H1 (cell line): ENCODE results near the gene VPS18. TPM values are rescaled to one million over a fixed set of nuclear protein-coding genes. Genes with fewer than 3 reads are reported as not detected.

Experiments used
- CTCF ChIA-PET: fragments of 300-600 bp; sonication (Branson Sonifier 250); formaldehyde crosslinking; loops from one replicate; lab custom pipeline; 2021; ENCODE audit not compliant: partially characterized antibody; lab: Charles Lee
- POLR2A ChIA-PET: fragments of 300-600 bp; sonication (Branson Sonifier 250); formaldehyde crosslinking; loops from one replicate; lab custom pipeline; 2021; ENCODE audit warnings: inconsistent platforms; ENCODE audit not compliant: partially characterized antibody; lab: Charles Lee
- DNase-seq, 2 experiments: peaks; one replicate each; pipeline versions ENCODE4 v3.0.0 to v3.0.0-alpha.2; 2010 to 2022; ENCODE audit warnings: low spot score in 2 of 2, low read depth in 1 of 2, mixed read lengths in 1 of 2
- FAIRE-seq: peaks from 2 replicates; lab custom pipeline; 2011; peaks lifted over from hg19 to GRCh38; lab: Jason Lieb, UNC
- H2AFZ ChIP-seq: 2 replicates; pipeline ENCODE4 v1.8.1; 2012; ENCODE audit warnings: low read length, inconsistent platforms
- H2AK5ac ChIP-seq: 2 replicates; pipeline ENCODE4 v1.6.1; 2013; ENCODE audit warnings: low read depth, low read length
- H2BK120ac ChIP-seq: replicated peaks from 2 replicates; pipeline ENCODE3; 2013; ENCODE audit warnings: low read depth, low read length, inconsistent platforms
- H2BK12ac ChIP-seq: 2 replicates; pipeline ENCODE4 v1.6.1; 2013; ENCODE audit warnings: low read depth, low read length
- H2BK15ac ChIP-seq: 2 replicates; pipeline ENCODE4 v1.6.1; 2013; ENCODE audit warnings: low read length
- H2BK20ac ChIP-seq: 2 replicates; pipeline ENCODE4 v1.6.1; 2013; ENCODE audit warnings: low read length
- H2BK5ac ChIP-seq: 2 replicates; pipeline ENCODE4 v1.6.1; 2013; ENCODE audit warnings: low read depth, low read length
- H3K14ac ChIP-seq: 2 replicates; pipeline ENCODE4 v1.6.1; 2013; ENCODE audit warnings: inconsistent platforms; ENCODE audit not compliant: insufficient read length
- H3K18ac ChIP-seq: 2 replicates; pipeline ENCODE4 v1.6.1; 2013; ENCODE audit warnings: low read length; ENCODE audit errors: extremely low read depth
- H3K23ac ChIP-seq: 2 replicates; pipeline ENCODE4 v1.6.1; 2013; ENCODE audit warnings: inconsistent platforms; ENCODE audit not compliant: insufficient read length
- H3K23me2 ChIP-seq: 2 replicates; pipeline ENCODE4 v1.6.1; 2013; ENCODE audit warnings: low read depth, low read length
- H3K27ac ChIP-seq: 2 replicates; pipeline ENCODE4 v1.6.1; 2011; ENCODE audit warnings: low read depth, low read length, inconsistent platforms
- H3K27me3 ChIP-seq, 4 experiments: replicated peaks in 1 of 4; 1 replicate in 1 of 4; 2 replicates in 3 of 4; pipeline versions ENCODE4 v1.6.1 to v1.8.1; 2011 to 2013; ENCODE audit warnings: low read length in 3 of 4, mild to moderate bottlenecking in 3 of 4, inconsistent platforms in 2 of 4, mixed read lengths in 2 of 4, moderate library complexity in 1 of 4; ENCODE audit not compliant: control insufficient read depth in 3 of 4, insufficient read depth in 3 of 4; ENCODE audit errors: extremely low read depth in 1 of 4
- H3K36me3 ChIP-seq, 4 experiments: 2 replicates each; pipeline versions ENCODE4 v1.6.1 to v1.8.1; 2011 to 2013; ENCODE audit warnings: mild to moderate bottlenecking in 4 of 4, low read length in 3 of 4, moderate library complexity in 2 of 4, control low read depth in 1 of 4, inconsistent platforms in 1 of 4; ENCODE audit not compliant: insufficient read depth in 4 of 4, control insufficient read depth in 2 of 4
- H3K4ac ChIP-seq: replicated peaks from 2 replicates; pipeline ENCODE3; 2013; ENCODE audit warnings: low read length, low read depth, mixed read lengths, inconsistent platforms; ENCODE audit not compliant: insufficient read length
- H3K4me1 ChIP-seq, 4 experiments: replicated peaks in 1 of 4; 1 replicate in 1 of 4; 2 replicates in 3 of 4; pipeline versions ENCODE4 v1.6.1 to v1.8.1; 2011 to 2013; ENCODE audit warnings: low read length in 3 of 4, inconsistent platforms in 2 of 4, mixed read lengths in 1 of 4; ENCODE audit not compliant: insufficient read depth in 4 of 4, control insufficient read depth in 3 of 4
- H3K4me2 ChIP-seq, 2 experiments: 2 replicates each; pipeline versions ENCODE4 v1.6.1 to v1.8.1; 2011 to 2013; ENCODE audit warnings: low read depth in 2 of 2, low read length in 2 of 2, control low read depth in 1 of 2, inconsistent platforms in 1 of 2, mild to moderate bottlenecking in 1 of 2; ENCODE audit not compliant: insufficient read depth in 1 of 2
- H3K4me3 ChIP-seq, 4 experiments: fragments of 200-600, 300-600 bp in 1 of 4; sonication (generic), shearing (Covaris generic), sonication (Bioruptor Twin) in 1 of 4; 2 replicates each; pipeline versions ENCODE4 v1.5.1 to v1.8.1; 2011 to 2016; ENCODE audit warnings: low read length in 4 of 4, low read depth in 3 of 4, control low read depth in 2 of 4, inconsistent platforms in 2 of 4, mild to moderate bottlenecking in 2 of 4, mixed read lengths in 1 of 4, moderate library complexity in 1 of 4; ENCODE audit not compliant: insufficient read depth in 2 of 4; ENCODE audit errors: extremely low read depth in 1 of 4
- H3K56ac ChIP-seq: replicated peaks from 2 replicates; pipeline ENCODE3; 2013; ENCODE audit warnings: low read depth, mild to moderate bottlenecking, mixed read lengths, low read length, inconsistent platforms; ENCODE audit not compliant: insufficient read length
- H3K79me1 ChIP-seq: 2 replicates; pipeline ENCODE4 v1.6.1; 2013; ENCODE audit warnings: low read depth, low read length, control low read depth
- H3K79me2 ChIP-seq, 2 experiments: 2 replicates each; pipeline versions ENCODE4 v1.6.1 to v1.8.1; 2012 to 2013; ENCODE audit warnings: low read length in 2 of 2, mild to moderate bottlenecking in 2 of 2, inconsistent platforms in 1 of 2; ENCODE audit not compliant: insufficient read depth in 2 of 2, control insufficient read depth in 1 of 2
- H3K9ac ChIP-seq, 4 experiments: replicated peaks in 1 of 4; 1 replicate in 1 of 4; 2 replicates in 3 of 4; pipeline versions ENCODE4 v1.6.1 to v1.8.1; 2011 to 2013; ENCODE audit warnings: low read depth in 3 of 4, low read length in 3 of 4, control low read depth in 2 of 4, mild to moderate bottlenecking in 2 of 4, moderate library complexity in 2 of 4, inconsistent platforms in 1 of 4; ENCODE audit errors: extremely low read depth in 1 of 4
- H3K9me3 ChIP-seq, 2 experiments: 2 replicates each; pipeline versions ENCODE4 v1.6.1 to v1.8.1; 2012 to 2013; ENCODE audit warnings: mild to moderate bottlenecking in 2 of 2, moderate library complexity in 2 of 2, control low read depth in 1 of 2, inconsistent platforms in 1 of 2, low read depth in 1 of 2, low read length in 1 of 2, mixed read lengths in 1 of 2; ENCODE audit not compliant: insufficient read depth in 2 of 2
- H4K20me1 ChIP-seq, 2 experiments: replicated peaks in 1 of 2; 2 replicates each; pipeline versions ENCODE3 to v1.8.1; 2011 to 2013; ENCODE audit warnings: inconsistent platforms in 2 of 2, low read length in 2 of 2, mild to moderate bottlenecking in 1 of 2; ENCODE audit not compliant: insufficient read depth in 2 of 2, control insufficient read depth in 1 of 2
- H4K5ac ChIP-seq: 2 replicates; pipeline ENCODE4 v1.6.1; 2013; ENCODE audit warnings: low read length, low read depth, mixed read lengths, inconsistent platforms; ENCODE audit not compliant: insufficient read length
- H4K8ac ChIP-seq: 2 replicates; pipeline ENCODE4 v1.8.0; 2013; ENCODE audit warnings: mild to moderate bottlenecking, moderate library complexity, low read length, inconsistent platforms; ENCODE audit not compliant: insufficient read depth; ENCODE audit errors: extremely low read depth
- H4K91ac ChIP-seq: replicated peaks from 2 replicates; pipeline ENCODE3; 2013; ENCODE audit warnings: low read length, mixed read lengths, inconsistent platforms; ENCODE audit not compliant: insufficient read length
- CREB1 ChIP-seq: IDR thresholded peaks from 2 replicates; pipeline ENCODE4 v1.6.1; 2012; ENCODE audit warnings: inconsistent platforms
- EGR1 ChIP-seq: IDR thresholded peaks from 2 replicates; pipeline ENCODE4 v1.6.1; 2011; ENCODE audit warnings: low read depth, low read length, borderline replicate concordance
- FOSL1 ChIP-seq: IDR thresholded peaks from 2 replicates; pipeline ENCODE4 v1.6.1; 2011; ENCODE audit warnings: mild to moderate bottlenecking, low read depth, low read length, moderate library complexity; ENCODE audit not compliant: insufficient read depth
- HDAC2 ChIP-seq, 2 experiments: fragments of 300-600 bp in 1 of 2; sonication (generic) in 1 of 2; IDR thresholded peaks; 2 replicates each; pipeline ENCODE4 v1.6.1; 2011 to 2012; ENCODE audit warnings: low read depth in 2 of 2, low read length in 2 of 2, mild to moderate bottlenecking in 2 of 2, moderate library complexity in 2 of 2, borderline replicate concordance in 1 of 2, inconsistent platforms in 1 of 2
- RFX5 ChIP-seq: IDR thresholded peaks from 2 replicates; pipeline ENCODE4 v1.6.1; 2011; ENCODE audit warnings: low read depth, low read length, improper control_type of control experiment, borderline replicate concordance
- SAP30 ChIP-seq: fragments of 300-600 bp; sonication (generic); IDR thresholded peaks from 2 replicates; pipeline ENCODE4 v1.7.1; 2012; ENCODE audit warnings: low read length, moderate library complexity, mild to moderate bottlenecking, inconsistent platforms; ENCODE audit not compliant: insufficient read depth, insufficient replicate concordance
- SRF ChIP-seq: IDR thresholded peaks from 2 replicates; pipeline ENCODE4 v1.6.1; 2011; ENCODE audit warnings: mild to moderate bottlenecking, low read depth, low read length, moderate library complexity
- TEAD4 ChIP-seq: IDR thresholded peaks from 2 replicates; pipeline ENCODE4 v1.6.1; 2012; ENCODE audit warnings: low read depth, low read length, inconsistent platforms, mixed read lengths
- WGBS, 2 experiments: shearing (Covaris generic) in 1 of 2; methylation state at CpG; one replicate each; pipeline versions ENCODE4 v1.1.6 to v1.1.7; 2013 to 2015; ENCODE audit warnings: low lambda C conversion rate in 2 of 2, mixed read lengths in 2 of 2, inconsistent platforms in 1 of 2, low coverage in 1 of 2, missing lambda C conversion rate in 1 of 2; ENCODE audit not compliant: insufficient replicate concordance in 2 of 2, insufficient coverage in 1 of 2, insufficient read length in 1 of 2; ENCODE audit errors: extremely low coverage in 1 of 2, missing lambda C conversion rate in 1 of 2; 5-methylcytosine and 5-hydroxymethylcytosine counted together
- polyA plus RNA-seq, 7 experiments: library from polyadenylated mRNA; depleted of rRNA in 3 of 7; stranded (reverse) in 5 of 7; unstranded in 2 of 7; fragments of >200 nt in 5 of 7; fragments of 200-250 nt in 2 of 7; gene quantifications; 1 replicate in 5 of 7; 2 replicates in 1 of 7; 4 replicates in 1 of 7; pipeline versions ENCODE4 v1.2.1 to v1.2.3, GENCODE V29; 2011 to 2013; ENCODE audit warnings: missing spikeins in 2 of 7, mixed read lengths in 2 of 7
- total RNA-seq: library from RNA; stranded (reverse); fragmentation: NEBNext Ultra II Directional; extraction: Animal tissue kit (Norgen Biotek cat#: 25700); gene quantifications from 2 replicates; pipeline ENCODE4 v1.2.1, GENCODE V29; 2021
- TF ChIP-seq, protein P1 (sequence below): IDR thresholded peaks from 2 replicates; pipeline ENCODE4 v1.6.1; 2012; ENCODE audit warnings: inconsistent platforms

Gene VPS18
- total and polyA plus RNA-seq, 2 of the 8 experiments (the other 6 are each of a cell fraction or from before 2014, with no cell fraction given) = 28.9 to 32.7 TPM

DNA sequence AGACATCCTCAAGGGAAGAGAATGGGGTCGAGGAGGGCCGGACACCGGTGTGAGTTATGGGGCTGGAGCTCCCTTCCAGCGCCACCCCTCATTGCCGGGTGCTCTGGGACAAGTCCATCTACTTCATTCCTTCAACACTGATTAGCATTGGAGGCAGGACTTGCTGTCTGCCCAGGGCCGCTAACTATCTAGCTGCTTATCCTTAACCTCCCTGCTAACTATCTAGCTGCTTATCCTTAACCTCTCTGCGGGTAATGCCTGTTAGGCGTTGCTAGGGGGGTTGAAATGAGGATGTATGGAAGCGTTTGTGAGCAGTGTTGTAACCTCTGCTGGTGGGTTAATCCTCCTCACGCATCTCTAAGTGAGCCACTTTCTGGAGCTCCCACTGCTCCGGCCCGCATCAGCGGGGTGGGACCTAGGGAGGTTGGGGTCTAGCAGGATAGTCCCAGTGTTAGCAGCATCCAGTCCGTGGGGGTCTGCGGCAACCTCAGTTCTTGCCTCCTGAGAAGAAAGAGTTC is 48.1 kb downstream of the VPS18 start:
- no peak overlapping the region for H3K27ac ChIP-seq
- H2BK15ac ChIP-seq = peak overlapping the region; percentile 95
- DNase-seq = peak in 1 of 2 experiments; percentile 56

More for the DNA sequence above, 48.1 kb downstream of the VPS18 start:
- no peak for TF ChIP-seq SRF
- TF ChIP-seq EGR1 = no peak
- TF ChIP-seq HDAC2 (IDR thresholded peaks at IDR 0.05; ENCODE audit: borderline replicate concordance in 1 of 2, low read depth in 2 of 2, low read length in 2 of 2) = no peak
- TF ChIP-seq SAP30 = no peak
- no peak for TF ChIP-seq RFX5
- TF ChIP-seq TEAD4 = no peak
- TF ChIP-seq, protein P1, sequence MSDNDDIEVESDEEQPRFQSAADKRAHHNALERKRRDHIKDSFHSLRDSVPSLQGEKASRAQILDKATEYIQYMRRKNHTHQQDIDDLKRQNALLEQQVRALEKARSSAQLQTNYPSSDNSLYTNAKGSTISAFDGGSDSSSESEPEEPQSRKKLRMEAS = no peak
- TF ChIP-seq CREB1 = no peak
- no peak for TF ChIP-seq FOSL1
- no peak overlapping the region for H3K14ac ChIP-seq
- H3K4ac ChIP-seq = no peak overlapping the region
- peak overlapping the region; percentile 64 to 76 for H3K4me2 ChIP-seq
- H3K9me3 ChIP-seq = no peaks in the 10 kb centered on the region
- H3K23me2 ChIP-seq = peaks cover 5% of the 10 kb centered on the region; the same call in 1 of the 2 replicates
- ChIA-PET POLR2A (interaction anchor here (1.0 to 43.8 kb wide), 14 partner anchors 7 to 98 kb away, joined by 3 to 1505 read pairs (median 4); partner anchors contain the start of genes CHAC1, DLL4, SPINT1 and VPS18), CTCF (interaction anchor here (1.3 to 33.1 kb wide), 18 partner anchors 10 to 155 kb away, joined by 3 to 590 read pairs (median 12); partner anchors contain the start of genes CHAC1, DLL4 and VPS18)
- H3K4me1 ChIP-seq = peaks cover 0 to 26% (median 12%) of the 10 kb centered on the region in 4 experiments; a peak in 6 of 7 replicates
- no peaks in the 10 kb centered on the region for H3K79me2 ChIP-seq
- H2AK5ac ChIP-seq = no peak overlapping the region
- H4K91ac ChIP-seq = no peak overlapping the region
- peak overlapping the region in 3 of 4 experiments; percentile 6 to 23 (median 20); a peak in 5 of 7 replicates for H3K9ac ChIP-seq
- H3K36me3 ChIP-seq = no peaks in the 10 kb centered on the region
- H3K56ac ChIP-seq = no peak overlapping the region
- peak overlapping the region; percentile 43; the same call in 1 of the 2 replicates for H2BK12ac ChIP-seq
- H3K27me3 ChIP-seq = peaks cover 0 to 25% (median 15%) of the 10 kb centered on the region in 4 experiments; a peak in 6 of 7 replicates
- no peak for FAIRE-seq
- 54% methylated on average over 15 of the region's 15 CpGs; no CpG with 5 or more reads in 1 of the 2 experiments for WGBS, 2 experiments
- no peak overlapping the region for H3K23ac ChIP-seq
- no peak overlapping the region for H2BK120ac ChIP-seq
- peak overlapping the region; percentile 20 to 64 (median 48); a peak in 7 of 8 replicates for H3K4me3 ChIP-seq
- 0 out of 2 replicates have a peak overlapping the region, but pooled peaks have one; percentile 81 for H4K8ac ChIP-seq
- peak overlapping the region; percentile 92 for H2AFZ ChIP-seq
- H3K18ac ChIP-seq = peak overlapping the region; percentile 60
- H2BK20ac ChIP-seq = no peak overlapping the region
- no peak overlapping the region for H2BK5ac ChIP-seq
- H4K5ac ChIP-seq = no peak overlapping the region
- H4K20me1 ChIP-seq = no peaks in the 10 kb centered on the region
- no peaks in the 10 kb centered on the region for H3K79me1 ChIP-seq
